WTC11 (cell line): Measurements from ENCODE around the gene EP400. TPM values are rescaled to one million over a fixed set of nuclear protein-coding genes. Genes with fewer than 3 reads are reported as not detected.

ENCODE experiments used
- ATAC-seq: fragments of 200-7000 bp; cut with Tn5 transposase; 2 replicates; pipeline ENCODE4 v1.10.0; 2021; ENCODE audit warnings: mild to moderate bottlenecking, moderate library complexity
- CTCF ChIA-PET: fragments of 300-600 bp; sonication (Branson Sonifier 250); formaldehyde crosslinking; loops from one replicate; lab custom pipeline; 2021; ENCODE audit warnings: antibody characterized with exemption; lab: Charles Lee
- POLR2A ChIA-PET: fragments of 350-600 bp; sonication (Branson Sonifier 250); formaldehyde crosslinking; loops from one replicate; lab custom pipeline; 2021; ENCODE audit warnings: antibody characterized with exemption; lab: Charles Lee
- DNase-seq: peaks from one replicate; pipeline ENCODE4 v3.0.0; 2021; ENCODE audit warnings: low spot score
- H3K27ac Mint-ChIP-seq: 2 replicates; pipeline ENCODE4 v1.8.0; 2021; ENCODE audit warnings: mixed read lengths
- H3K27me3 Mint-ChIP-seq: 2 replicates; pipeline ENCODE4 v1.8.0; 2021; ENCODE audit warnings: low read depth, mild to moderate bottlenecking, moderate library complexity, mixed read lengths
- H3K36me3 Mint-ChIP-seq: 2 replicates; pipeline ENCODE4 v1.8.0; 2021; ENCODE audit warnings: mixed read lengths
- H3K4me1 Mint-ChIP-seq: 2 replicates; pipeline ENCODE4 v1.8.0; 2022; ENCODE audit warnings: mixed read lengths
- H3K4me3 Mint-ChIP-seq: 2 replicates; pipeline ENCODE4 v1.8.0; 2021; ENCODE audit warnings: mild to moderate bottlenecking, moderate library complexity, mixed read lengths
- H3K9me3 Mint-ChIP-seq: 2 replicates; pipeline ENCODE4 v1.8.0; 2021; ENCODE audit warnings: mixed read lengths
- CREB1 ChIP-seq: sonication (generic); formaldehyde crosslinking; IDR thresholded peaks from 2 replicates; pipeline ENCODE4 v1.8.0; 2023; ENCODE audit warnings: mild to moderate bottlenecking, missing genetic modification reagents
- E2F4 ChIP-seq: sonication (generic); formaldehyde crosslinking; IDR thresholded peaks from 2 replicates; pipeline ENCODE4 v1.8.1; 2022; ENCODE audit warnings: low read depth, mild to moderate bottlenecking, moderate library complexity, missing genetic modification reagents, borderline replicate concordance
- E2F5 ChIP-seq: sonication (generic); formaldehyde crosslinking; IDR thresholded peaks from 2 replicates; pipeline ENCODE4 v1.8.1; 2022; ENCODE audit warnings: mild to moderate bottlenecking, moderate library complexity, missing genetic modification reagents
- ESRRA ChIP-seq: sonication (generic); formaldehyde crosslinking; IDR thresholded peaks from 2 replicates; pipeline ENCODE4 v1.8.1; 2022; ENCODE audit warnings: mild to moderate bottlenecking, missing genetic modification reagents, borderline replicate concordance
- FOXP1 ChIP-seq: sonication (generic); formaldehyde crosslinking; IDR thresholded peaks from 2 replicates; pipeline ENCODE4 v1.8.0; 2022; ENCODE audit warnings: missing genetic modification reagents, mild to moderate bottlenecking, moderate library complexity, borderline replicate concordance
- FOXP4 ChIP-seq: sonication (generic); formaldehyde crosslinking; IDR thresholded peaks from 2 replicates; pipeline ENCODE4 v1.8.0; 2022; ENCODE audit warnings: mild to moderate bottlenecking, missing genetic modification reagents
- GRHL2 ChIP-seq: fragments of 250-450 bp; sonication (Bioruptor Pico); IDR thresholded peaks from 2 replicates; pipeline ENCODE4 v1.8.0; 2022; ENCODE audit warnings: mild to moderate bottlenecking, moderate library complexity; ENCODE audit not compliant: insufficient replicate concordance, severe bottlenecking
- MAX ChIP-seq: sonication (generic); formaldehyde crosslinking; IDR thresholded peaks from 2 replicates; pipeline ENCODE4 v1.8.0; 2022; ENCODE audit warnings: mild to moderate bottlenecking, missing genetic modification reagents
- OVOL2 ChIP-seq: fragments of 250-450 bp; sonication (Bioruptor Pico); IDR thresholded peaks from 2 replicates; pipeline ENCODE4 v1.9.0; 2021; ENCODE audit warnings: mild to moderate bottlenecking, borderline replicate concordance
- PREB ChIP-seq: sonication (generic); formaldehyde crosslinking; IDR thresholded peaks from 2 replicates; pipeline ENCODE4 v1.8.1; 2022; ENCODE audit warnings: mild to moderate bottlenecking, missing genetic modification reagents, moderate library complexity, borderline replicate concordance
- TCF7 ChIP-seq: sonication (generic); formaldehyde crosslinking; IDR thresholded peaks from 2 replicates; pipeline ENCODE4 v1.8.0; 2022; ENCODE audit warnings: mild to moderate bottlenecking, low read depth, missing genetic modification reagents, moderate library complexity
- TEAD4 ChIP-seq: sonication (generic); formaldehyde crosslinking; IDR thresholded peaks from 2 replicates; pipeline ENCODE4 v1.8.0; 2022; ENCODE audit warnings: mild to moderate bottlenecking, missing genetic modification reagents
- TP53 ChIP-seq: sonication (generic); formaldehyde crosslinking; IDR thresholded peaks from 2 replicates; pipeline ENCODE4 v1.8.1; 2023; ENCODE audit warnings: mild to moderate bottlenecking, missing genetic modification reagents
- ZNF232 ChIP-seq: sonication (generic); formaldehyde crosslinking; IDR thresholded peaks from 2 replicates; pipeline ENCODE4 v1.8.0; 2022; ENCODE audit warnings: mild to moderate bottlenecking, missing genetic modification reagents
- ZNF263 ChIP-seq: sonication (generic); formaldehyde crosslinking; IDR thresholded peaks from 2 replicates; pipeline ENCODE4 v1.8.1; 2022; ENCODE audit warnings: low read depth, mild to moderate bottlenecking, moderate library complexity, missing genetic modification reagents
- ZNF281 ChIP-seq: sonication (generic); formaldehyde crosslinking; IDR thresholded peaks from 2 replicates; pipeline ENCODE4 v1.8.0; 2023; ENCODE audit warnings: mild to moderate bottlenecking, missing genetic modification reagents
- ZNF416 ChIP-seq: fragments of 250-450 bp; sonication (Bioruptor Pico); IDR thresholded peaks from 2 replicates; pipeline ENCODE4 v1.9.0; 2021; ENCODE audit warnings: mild to moderate bottlenecking, inconsistent platforms
- ZNF532 ChIP-seq: fragments of 250-450 bp; sonication (Bioruptor Pico); IDR thresholded peaks from 2 replicates; pipeline ENCODE4 v1.9.0; 2021; ENCODE audit warnings: mild to moderate bottlenecking, borderline replicate concordance
- ZNF671 ChIP-seq: fragments of 250-450 bp; sonication (Bioruptor Pico); IDR thresholded peaks from 2 replicates; pipeline ENCODE4 v1.8.0; 2021; ENCODE audit warnings: mild to moderate bottlenecking
- total RNA-seq: library from RNA; stranded (reverse); gene quantifications from 3 replicates; pipeline ENCODE4 v1.2.3, GENCODE V29; 2021

EP400 gene
- total RNA-seq, 1 experiment from 2014 or later: 75.8 TPM

- TF ChIP-seq ZNF281 (CRISPR knock-in tag): 0 out of 2 replicates have a peak, but pooled peaks have one; percentile 27
- TF ChIP-seq ZNF671 (CRISPR knock-in tag): no peak
- no peak for TF ChIP-seq PREB
- no peak for TF ChIP-seq CREB1
- peak; percentile 17; the same call in 1 of the 2 replicates for TF ChIP-seq ESRRA
- peak; percentile 96 for TF ChIP-seq MAX
- TF ChIP-seq, all 79 proteins: peak for 18
These were observed 20.8 kb upstream of the EP400 start, which contains the start of gene PUS1 (continued) for GRCh38 chr12:131928711-131929580.

GRCh38 chr12:131929581-131930456, 19.9 kb upstream of the EP400 start:
- peaks cover 37% of the 10 kb centered on the region for H3K36me3 Mint-ChIP-seq
- H3K4me1 Mint-ChIP-seq: peaks cover 10% of the 10 kb centered on the region
- peak overlapping the region; percentile 89 for H3K4me3 Mint-ChIP-seq
- H3K27ac Mint-ChIP-seq: peak overlapping the region; percentile 96
- ChIA-PET POLR2A (interaction anchor here (1.2 to 1.6 kb wide), 2 partner anchors 33 to 70 kb away, joined by 6 to 7 read pairs; no protein-coding TSS in a partner anchor), CTCF (interaction anchor here (0.8 to 1.7 kb wide), 5 partner anchors 20 to 475 kb away, joined by 3 to 9 read pairs (median 5); partner anchors contain the start of gene EP400)
- peaks cover 5% of the 10 kb centered on the region for H3K27me3 Mint-ChIP-seq
- TF ChIP-seq ZNF416 (CRISPR knock-in tag) (no peak), TCF7 (no peak), FOXP1 (CRISPR knock-in tag) (no peak), ZNF232 (CRISPR knock-in tag) (0 out of 2 replicates have a peak, but pooled peaks have one; percentile 50), FOXP4 (CRISPR knock-in tag) (peak; percentile 47; the same call in 1 of the 2 replicates), TP53 (CRISPR knock-in tag) (peak; percentile 74; the same call in 1 of the 2 replicates), GRHL2 (CRISPR knock-in tag) (no peak), ZNF532 (CRISPR knock-in tag) (no peak), ESRRA (no peak), TEAD4 (CRISPR knock-in tag) (no peak), ZNF263 (CRISPR knock-in tag) (0 out of 2 replicates have a peak, but pooled peaks have one; percentile 17), E2F4 (0 out of 2 replicates have a peak, but pooled peaks have one; percentile 12), OVOL2 (CRISPR knock-in tag) (no peak), E2F5 (CRISPR knock-in tag) (0 out of 2 replicates have a peak, but pooled peaks have one; percentile 12)
- no peaks in the 10 kb centered on the region for H3K9me3 Mint-ChIP-seq
- peak; percentile 23 for ATAC-seq
- DNase-seq: peak; percentile 47
